ENCODE data around the gene HECTD1.
A peak's percentile ranks its signal among the peaks of the same experiment; 100 is the strongest.
"Not testable (repeated sequence)": the region's sequence is repeated elsewhere in the genome, so short reads cannot be mapped to it uniquely, and the experiment has no call there.

HECTD1 gene

DNA sequence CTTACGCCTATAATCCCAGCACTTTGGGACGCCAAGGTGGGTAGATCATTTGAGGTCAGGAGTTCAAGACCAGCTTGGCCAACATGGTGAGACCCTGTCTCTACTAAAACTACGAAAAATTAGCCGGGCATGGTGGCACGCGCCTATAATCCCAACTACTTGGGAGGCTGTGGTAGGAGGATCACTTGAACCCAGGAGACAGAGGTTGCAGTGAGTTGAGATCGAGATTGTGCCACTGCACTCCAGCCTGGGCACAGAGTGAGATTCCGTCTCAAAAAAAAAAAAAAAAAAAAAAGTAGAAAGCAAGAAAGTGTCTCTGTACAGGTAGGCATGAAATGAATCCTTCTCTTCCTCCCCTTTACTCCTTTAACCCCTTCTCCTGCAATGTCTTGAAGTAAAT is 111.8 kb downstream of the HECTD1 start:
- FAIRE-seq = not testable (repeated sequence)

DNA sequence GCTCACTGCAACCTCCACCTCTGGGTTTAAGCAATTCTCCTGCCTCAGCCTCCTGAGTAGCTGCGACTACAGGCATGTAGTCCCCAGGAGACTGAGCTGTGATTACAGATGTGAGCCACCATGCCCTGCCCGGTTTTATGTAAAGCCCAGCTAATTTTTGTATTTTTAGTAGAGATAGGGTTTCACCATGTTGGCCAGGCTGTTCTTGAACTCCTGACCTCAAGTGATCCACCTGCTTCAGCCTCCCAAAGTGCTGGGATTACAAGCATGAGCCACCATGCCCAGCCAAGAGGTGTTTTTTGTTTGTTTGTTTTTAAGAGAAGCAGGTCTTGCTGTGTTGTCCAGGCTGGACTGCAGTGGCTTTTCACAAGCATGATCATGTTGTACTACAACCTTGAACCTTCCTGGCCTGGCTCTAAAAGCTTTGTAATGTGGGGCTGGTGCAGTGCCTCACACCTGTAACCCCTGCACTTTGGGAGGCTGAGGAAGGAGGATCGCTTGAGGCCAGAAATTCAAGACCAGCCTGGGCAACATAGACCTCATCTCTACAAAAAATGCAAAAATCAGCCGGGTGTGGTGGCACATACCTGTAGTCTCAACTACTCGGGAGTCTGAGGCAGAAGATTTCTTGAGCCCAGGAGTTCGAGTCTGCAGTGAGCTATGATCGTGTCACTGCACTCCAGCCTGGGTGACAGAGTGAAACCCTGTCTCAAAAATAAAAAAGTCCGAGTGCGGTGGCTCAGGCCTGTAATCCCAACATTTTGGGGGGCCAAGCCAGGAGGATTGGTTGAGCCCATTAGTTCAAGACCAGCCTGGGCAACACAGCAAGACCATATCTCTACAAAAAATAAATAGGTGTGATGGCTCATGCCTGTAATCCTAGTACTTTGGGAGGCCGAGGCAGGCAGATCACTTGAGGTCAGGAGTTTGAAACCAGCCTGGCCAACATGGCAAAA is 113.4 kb downstream of the HECTD1 start:
- FAIRE-seq; DNase-seq (ENCODE audit: low spot score): not testable (repeated sequence)

More for the DNA sequence above, 111.8 kb downstream of the HECTD1 start:
- not testable (repeated sequence) for DNase-seq (ENCODE audit: low spot score)

DNA sequence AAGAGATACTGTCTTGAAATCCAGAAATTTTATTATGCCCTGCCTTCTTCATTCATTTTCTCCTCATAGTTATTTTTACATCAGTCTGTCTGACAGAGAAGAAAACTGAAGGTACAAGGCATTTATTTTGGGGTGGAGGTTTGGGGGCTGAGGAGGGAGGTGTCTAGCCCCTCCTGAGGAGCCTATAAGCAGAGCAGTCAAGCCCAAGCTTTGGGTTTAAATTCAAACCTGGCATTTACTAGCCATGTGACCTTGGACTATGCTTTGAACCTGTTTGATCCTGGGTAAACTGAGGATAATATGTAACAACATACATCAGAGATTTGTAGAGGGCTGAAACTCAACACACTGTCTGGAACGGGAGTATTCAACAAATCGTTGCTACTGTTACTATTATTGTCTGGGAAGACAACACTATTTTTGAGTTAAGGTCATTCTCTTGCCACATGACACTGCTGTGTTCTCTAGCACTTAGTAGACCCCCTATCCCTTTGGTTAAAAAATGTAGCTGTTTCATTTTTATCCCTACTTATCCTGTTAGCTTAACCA is 115.4 kb downstream of the HECTD1 start:
- DNase-seq (ENCODE audit: low spot score) (no peak), FAIRE-seq (no peak)

DNA sequence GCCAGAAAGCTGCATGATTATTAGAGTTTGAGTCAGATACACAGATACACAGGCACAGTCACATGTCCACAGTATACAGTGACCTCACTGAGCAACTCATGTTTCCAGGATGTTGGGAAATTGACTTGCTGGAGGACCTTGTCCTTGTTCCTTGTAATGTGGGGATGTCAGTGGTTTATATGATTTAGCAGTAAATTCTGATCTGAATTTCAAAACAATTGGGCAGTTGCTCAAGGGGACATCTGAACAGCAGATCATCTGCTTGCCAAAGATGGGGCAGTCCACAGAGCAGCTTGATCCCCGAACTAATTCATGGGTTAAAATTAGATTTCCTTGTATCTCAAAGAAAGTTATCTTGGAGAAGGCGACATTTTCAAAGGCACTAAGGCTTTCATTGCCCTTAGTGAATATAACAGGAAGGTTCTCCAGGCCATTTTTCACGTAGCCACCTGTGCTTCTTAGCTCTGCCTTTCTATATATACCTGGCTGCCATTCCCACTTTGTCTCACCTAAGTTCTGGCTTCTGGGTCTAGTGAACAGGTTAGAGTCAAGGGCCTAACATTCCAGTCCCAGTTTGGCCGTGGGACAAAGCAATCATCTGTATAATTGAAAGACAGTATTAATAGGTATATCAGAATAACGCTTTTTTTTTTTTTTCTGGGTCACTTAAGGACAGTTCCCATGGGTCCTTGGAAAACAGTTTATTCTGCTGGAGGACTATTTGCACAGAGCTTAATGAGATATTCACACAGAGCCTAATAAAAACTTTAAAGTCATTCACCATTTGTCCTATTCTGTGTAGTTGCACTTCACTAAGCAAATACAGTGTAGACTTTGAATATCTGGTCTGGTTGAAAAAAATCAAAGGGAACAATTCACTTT is 116.5 kb downstream of the HECTD1 start:
- FAIRE-seq (no peak), DNase-seq (ENCODE audit: low spot score) (no peak)

DNA sequence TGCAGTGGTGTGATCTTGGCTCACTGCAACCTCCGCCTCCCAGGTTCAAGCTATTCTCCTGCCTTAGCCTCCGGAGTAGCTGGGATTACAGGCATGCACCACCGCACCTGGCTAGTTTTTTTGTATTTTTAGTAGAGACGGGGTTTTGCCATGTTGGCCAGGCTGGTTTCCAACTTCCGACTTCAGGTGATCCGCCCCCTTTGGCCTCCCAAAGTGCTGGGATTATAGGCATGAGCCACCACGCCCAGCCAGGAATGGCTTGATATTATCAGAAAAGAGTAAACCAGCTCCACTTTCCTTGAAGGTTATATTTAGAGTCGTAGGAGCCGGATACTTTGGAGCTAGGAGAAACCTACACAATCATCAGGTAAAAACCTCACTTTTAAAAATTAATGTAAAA is 121.1 kb downstream of the HECTD1 start:
- not testable (repeated sequence) for DNase-seq (ENCODE audit: low spot score); FAIRE-seq

DNA sequence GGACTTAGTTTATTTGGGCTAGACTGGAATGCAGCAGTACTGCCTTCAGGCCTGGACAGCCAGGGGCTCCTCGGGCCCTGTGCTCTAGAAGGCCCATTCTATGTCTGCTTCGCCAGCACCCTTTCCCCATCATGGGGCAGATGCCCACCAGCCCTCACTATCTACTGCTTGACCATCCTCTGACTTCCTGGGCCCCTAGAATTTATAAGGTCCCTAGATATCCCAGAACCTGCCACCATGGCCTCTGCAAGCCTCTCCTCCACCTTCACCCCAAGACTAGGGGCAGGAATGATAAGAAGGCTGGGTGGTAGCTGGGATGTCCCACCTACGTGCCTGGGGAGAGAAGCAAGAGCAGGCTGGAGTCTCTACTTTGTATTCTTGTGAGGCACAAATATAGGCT is 122.6 kb downstream of the HECTD1 start:
- FAIRE-seq (no peak), DNase-seq (ENCODE audit: low spot score) (no peak)

DNA sequence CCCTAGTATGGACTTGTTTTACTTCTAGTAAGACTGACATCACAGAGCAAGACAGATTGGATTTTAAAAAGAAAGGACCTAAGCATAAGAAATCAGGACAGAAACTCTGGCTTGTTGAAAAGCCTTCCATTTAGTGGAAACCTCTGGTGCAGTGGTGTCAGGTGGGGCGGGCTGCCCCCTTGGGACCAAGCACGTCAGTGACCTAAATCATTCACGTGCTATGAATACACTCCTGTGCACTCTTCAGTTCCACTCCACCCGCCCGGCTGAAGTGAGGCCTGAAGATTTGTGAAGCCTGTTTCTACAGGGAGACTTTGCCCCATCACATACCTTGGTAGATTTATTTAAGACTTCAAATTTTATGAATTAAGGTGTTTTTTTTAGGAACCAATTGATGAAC is 123.2 kb downstream of the HECTD1 start:
- no peak for FAIRE-seq
- DNase-seq (ENCODE audit: low spot score) = no peak

DNA sequence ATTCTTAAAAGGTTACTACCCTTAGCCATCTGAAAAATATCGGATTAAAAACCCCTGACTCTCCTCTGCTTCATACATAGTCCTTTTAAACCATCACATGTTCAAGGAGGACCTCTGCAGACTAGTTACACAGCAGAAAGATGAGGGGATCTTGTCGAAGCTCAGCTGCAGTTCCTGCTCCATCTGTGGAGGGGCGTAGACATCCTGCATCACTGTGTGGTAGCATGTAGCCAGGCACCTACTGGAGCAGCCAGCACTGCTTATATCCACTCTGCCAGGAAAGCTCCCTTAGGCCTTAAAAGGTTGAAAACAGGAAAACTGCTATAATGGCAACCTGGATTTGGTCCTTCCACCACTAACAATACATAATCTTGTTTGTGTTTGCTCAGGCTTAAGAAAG is 123.8 kb downstream of the HECTD1 start:
- DNase-seq (ENCODE audit: low spot score) = no peak
- FAIRE-seq = no peak

DNA sequence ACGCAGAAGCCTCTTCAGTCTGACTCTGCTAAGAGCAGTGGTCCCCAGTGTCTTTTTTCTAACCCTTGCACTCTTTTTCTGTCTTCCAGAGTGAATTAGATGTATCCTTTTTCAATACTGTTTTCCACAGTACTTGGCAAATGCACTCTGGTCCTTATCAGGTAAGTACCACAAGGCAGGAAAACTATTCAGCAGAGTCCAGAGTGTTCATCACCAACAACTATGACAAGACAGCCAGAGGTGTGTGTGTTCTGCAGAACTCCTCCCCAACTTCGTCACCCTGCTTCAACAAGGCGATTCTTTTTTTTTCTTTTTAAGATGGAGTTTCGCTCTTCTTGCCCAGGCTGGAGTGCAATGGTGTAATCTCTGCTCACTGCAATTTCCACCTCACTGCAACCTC is 127.1 kb downstream of the HECTD1 start:
- FAIRE-seq (no peak), DNase-seq (ENCODE audit: low spot score) (no peak)

DNA sequence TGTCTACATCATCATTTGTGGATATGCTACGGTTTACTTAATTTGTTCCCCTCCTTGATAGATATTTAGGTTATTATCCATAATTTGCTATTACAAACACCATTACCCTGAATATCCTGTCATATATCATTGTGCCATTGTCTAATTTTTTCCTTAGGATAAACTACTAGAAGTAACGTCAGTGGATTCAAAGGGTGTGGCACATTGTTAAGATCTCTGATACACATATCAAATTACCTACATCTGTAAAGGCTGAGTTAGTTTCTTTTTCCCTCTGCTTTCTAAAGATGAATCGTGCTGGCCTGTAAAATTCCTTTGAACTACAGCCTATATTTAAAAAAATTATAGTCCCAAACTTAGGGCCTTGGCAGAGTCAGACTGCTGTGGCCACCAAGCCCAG is 127.5 kb downstream of the HECTD1 start:
- DNase-seq (ENCODE audit: low spot score) (no peak), FAIRE-seq (no peak)

DNA sequence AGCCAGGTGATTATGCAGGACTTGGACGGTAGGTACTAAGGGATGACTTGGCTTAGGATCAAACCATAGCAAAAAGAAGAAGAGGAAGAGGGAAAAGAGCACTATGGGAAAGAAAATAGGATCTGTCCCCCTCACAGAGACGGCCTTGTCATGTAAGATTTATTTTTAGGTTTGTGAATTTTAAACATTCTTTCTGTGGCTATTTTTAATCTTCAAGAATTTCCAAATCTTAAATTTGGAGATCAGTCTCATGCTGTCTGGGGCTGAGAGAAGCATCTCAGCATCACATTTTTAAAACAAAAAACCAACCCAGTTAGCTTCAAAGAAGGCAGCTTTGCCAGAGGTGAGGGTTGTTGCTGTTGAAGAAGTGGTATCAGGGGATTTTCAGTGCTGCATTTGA is 128.8 kb downstream of the HECTD1 start:
- FAIRE-seq = no peak
- no peak for DNase-seq (ENCODE audit: low spot score)

DNA sequence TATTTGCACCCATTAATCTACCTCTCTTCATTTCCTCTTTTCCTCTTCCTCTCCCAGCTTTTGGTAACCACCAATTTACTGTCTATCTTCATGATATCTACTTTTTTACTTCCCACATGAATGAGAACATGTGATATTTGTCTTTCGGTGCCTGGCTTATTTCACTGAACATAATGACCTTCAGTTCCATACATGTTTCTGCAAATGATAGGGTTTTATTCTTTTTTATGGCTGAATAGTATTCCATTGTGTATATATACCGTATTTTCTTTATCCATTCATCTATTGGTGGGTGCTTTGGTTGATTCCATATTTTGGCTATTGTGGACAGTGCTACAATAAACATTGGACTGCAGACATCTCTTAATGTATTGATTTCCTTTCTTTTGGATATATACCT is 132.4 kb downstream of the HECTD1 start:
- DNase-seq (ENCODE audit: low spot score) (no peak), FAIRE-seq (no peak)

DNA sequence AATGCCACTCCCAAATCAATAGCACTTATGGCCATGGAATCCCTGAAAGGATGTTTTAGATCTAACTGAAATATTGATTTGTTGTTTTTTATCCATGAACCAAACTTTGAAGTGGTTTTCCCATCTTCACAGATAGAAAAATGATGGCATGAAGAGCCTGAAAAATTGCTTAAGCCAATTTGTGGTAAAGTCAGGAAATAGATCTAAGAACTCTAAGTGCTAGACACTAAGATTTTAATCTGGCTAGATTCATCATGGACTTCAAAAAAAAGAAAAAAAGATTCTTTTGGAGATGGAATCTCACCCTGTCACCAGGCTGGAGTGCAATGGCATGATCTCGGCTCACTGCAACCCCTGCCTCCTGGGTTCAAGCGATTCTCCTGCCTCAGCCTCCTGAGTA is 136.4 kb downstream of the HECTD1 start:
- FAIRE-seq (no peak), DNase-seq (ENCODE audit: low spot score) (no peak)

DNA sequence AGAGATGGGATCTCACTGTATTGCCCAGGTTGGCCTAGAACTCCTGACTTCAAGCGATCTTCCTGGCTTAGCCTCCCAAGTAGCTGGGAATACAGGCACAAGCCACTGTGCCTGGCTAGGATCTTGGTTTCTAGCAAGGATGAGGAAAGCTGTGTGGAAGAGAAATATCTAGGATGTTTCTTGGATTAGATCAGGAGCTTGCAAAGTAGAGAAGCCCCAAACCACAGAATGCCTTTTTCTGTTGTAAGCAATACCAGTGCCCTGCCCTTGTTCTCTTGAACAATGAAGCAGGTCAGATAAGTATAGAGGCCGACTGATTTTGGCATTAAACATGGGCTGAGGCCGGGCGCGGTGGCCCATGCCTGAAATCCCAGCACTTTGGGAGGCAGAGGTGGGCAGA is 137.2 kb downstream of the HECTD1 start:
- FAIRE-seq (no peak), DNase-seq (ENCODE audit: low spot score) (peak; percentile 79)

DNA sequence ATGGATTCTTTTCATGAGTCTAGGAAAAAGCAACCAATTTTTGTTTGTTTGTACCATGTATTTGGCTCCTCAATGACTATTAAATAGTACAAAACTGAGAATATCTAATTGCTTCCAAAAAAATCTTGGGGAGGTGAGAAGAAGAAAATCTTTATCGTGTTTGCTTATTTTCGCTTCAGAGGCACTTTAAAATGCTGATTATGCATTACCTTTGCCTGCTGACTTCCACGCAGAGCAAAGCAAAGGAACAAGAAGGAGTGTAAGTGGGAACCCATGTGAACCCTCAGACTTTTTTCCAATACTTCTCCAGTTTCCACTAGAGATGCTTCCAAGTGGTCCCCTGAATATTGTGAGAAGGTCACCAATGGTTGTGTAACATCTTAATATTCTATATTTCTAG is 138.2 kb downstream of the HECTD1 start:
- FAIRE-seq = no peak
- DNase-seq (ENCODE audit: low spot score) = no peak

DNA sequence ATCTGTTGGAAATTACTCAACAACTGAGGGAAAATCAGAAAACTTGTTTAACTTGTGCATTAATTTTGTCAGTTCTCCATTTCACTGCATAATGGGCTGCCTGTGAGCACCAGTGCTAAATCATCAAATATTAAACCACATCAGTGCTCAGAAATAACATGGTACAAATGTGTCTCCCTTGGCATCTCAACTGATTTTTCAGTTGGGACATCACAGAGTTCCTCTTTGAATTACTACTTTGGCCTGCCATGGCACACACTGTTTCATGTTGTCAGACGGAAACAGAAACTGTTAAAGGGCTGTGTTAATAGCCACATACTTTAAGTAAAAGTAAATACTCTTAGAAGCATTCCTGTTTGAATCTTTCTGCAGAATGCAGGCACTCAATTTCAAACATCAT is 139.4 kb downstream of the HECTD1 start:
- no peak for FAIRE-seq
- no peak for DNase-seq (ENCODE audit: low spot score)

DNA sequence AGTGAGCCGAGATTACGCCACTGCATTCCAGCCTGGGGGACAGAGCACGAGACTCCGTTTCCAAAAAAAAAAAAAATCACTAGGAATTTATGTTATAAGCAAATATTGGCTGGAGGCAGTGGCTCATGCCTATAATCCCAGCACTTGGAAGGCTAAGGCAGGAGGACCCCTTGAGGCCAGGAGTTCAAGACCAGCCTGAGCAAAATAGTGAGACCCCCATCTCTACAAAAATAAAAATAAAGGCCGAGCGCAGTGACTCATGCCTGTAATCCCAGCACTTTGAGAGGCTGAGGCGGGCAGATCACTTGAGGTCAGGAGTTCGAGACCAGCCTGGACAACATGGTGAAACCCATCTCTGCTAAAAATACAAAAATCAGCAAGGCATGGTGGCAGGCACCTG is 144.7 kb downstream of the HECTD1 start:
- not testable (repeated sequence) for FAIRE-seq; DNase-seq (ENCODE audit: low spot score)

DNA sequence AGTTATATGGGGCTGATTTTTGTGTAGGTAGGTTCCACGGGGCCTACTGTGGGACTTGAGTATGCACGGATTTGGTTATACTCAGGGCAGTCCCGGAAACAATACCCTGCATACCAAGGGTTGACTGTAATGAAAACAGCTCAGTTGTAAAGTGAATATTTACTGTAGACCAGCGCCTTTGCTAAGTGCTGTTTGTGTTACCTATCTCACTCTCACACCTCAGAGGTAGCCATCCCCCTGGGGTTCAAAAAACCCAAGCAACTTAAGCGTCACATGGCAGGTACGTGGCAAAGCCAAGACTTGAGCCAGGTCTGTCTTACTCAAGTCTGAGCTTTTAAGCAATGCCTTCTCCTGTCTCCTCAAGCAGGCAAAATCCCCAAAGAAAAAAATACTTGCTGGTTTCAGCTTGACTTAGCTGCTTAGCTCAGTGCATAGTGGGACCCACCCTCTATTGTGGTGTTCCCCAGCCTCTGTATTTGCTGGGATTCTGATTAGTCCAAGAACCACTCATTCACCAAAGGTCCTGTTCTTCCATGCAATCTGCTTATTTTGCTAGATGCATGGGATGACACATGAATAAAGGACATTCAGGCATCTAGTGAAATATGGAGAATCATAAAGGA is 147.2 kb downstream of the HECTD1 start:
- no peak for DNase-seq (ENCODE audit: low spot score)
- FAIRE-seq = no peak

DNA sequence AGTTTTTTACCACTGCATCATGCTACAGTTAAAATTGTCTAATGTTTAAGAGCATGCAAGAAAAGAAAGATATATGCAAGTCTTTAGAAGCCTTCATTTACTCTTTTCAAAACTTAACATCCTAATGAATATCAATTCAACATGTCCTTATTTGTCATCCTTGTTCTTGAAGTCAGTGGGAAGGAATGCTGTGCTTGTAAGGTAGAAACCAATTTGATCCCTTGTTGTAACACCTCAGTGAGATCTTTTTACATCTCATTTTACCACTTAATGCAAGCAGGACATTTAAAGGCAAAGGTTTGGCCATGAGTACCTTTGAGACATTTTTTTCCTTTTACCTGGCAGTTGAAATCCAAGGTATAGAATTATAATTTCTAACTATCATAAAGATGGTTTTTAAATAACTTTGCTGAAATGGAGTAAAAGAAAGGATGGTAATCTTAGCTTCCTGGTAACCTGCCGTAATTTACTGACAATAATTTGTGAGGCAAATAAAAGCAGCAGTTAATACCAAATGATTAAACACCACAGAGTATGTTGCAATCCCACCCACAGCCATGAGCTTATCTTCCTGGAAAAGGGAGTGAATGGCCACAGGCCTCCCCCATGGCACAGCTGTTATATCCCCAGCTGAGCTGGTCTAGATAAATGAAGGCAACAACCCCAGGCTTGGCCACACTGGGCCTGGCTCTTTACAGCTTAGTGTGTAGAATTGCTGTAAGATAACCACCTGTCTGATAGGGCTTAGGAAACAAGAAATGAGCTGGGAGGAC is 148.3 kb downstream of the HECTD1 start:
- FAIRE-seq = no peak
- DNase-seq (ENCODE audit: low spot score) = peak; percentile 16

DNA sequence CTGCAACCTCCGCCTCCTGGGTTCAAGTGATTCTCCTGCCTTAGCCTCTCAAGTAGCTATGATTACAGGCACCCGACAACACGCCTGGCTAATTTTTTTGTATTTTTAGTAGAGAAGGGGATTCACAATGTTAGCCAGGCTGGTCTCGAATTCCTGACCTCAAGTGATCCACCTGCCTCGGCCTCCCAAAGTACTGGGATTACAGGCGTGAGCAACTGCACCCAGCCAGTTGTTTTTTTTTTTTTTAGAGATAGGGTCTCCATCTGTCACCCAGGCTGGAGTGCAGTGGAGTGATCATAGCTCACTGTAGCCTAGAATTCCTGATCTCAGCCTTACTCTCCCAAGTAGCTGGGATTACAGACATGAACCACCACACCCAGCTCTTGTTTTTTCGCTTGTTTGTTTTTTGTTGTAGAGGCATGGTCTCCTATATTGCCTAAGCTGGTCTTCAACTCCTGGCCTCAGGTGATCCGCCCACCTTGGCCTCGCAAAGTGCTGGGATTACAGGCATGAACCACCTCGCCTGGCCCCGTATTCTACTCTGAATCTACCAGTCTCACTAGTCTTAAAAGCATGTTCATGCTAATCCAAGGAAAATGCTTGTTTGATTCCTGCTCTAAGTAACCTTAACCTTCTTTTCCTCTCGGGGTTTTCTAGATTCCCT is 149.8 kb downstream of the HECTD1 start:
- no peak for DNase-seq (ENCODE audit: low spot score)
- no peak for FAIRE-seq
